ENCODE data around the gene GAR1. TPM values are rescaled to one million over a fixed set of nuclear protein-coding genes. Genes with fewer than 3 reads are reported as not detected.

GAR1 gene
- total RNA-seq, 6 experiments from 2014 or later, result 20.1 to 26.8 (median 24.8) TPM

GRCh38 chr4:109826719-109827118 is 11.2 kb downstream of the GAR1 start:
- no peak overlapping the region for H3K27ac Mint-ChIP-seq
- H3K27me3 Mint-ChIP-seq (ENCODE audit: insufficient read depth), result no peaks in the 10 kb centered on the region; the same call in 1 of the 2 replicates
- no peak overlapping the region for H3K4me3 Mint-ChIP-seq
- DNase-seq, result peak; percentile 23
- 0 out of 2 replicates have a peak, but pooled peaks cover 8% of the 10 kb centered on the region for H3K36me3 Mint-ChIP-seq (ENCODE audit: low read depth)
- H3K9me3 Mint-ChIP-seq, result no peaks in the 10 kb centered on the region
- H3K4me1 Mint-ChIP-seq (ENCODE audit: low read depth), result no peaks in the 10 kb centered on the region
- TF ChIP-seq CTCF (IDR thresholded peaks at IDR 0.05), result peak; percentile 82

- no peak for TF ChIP-seq CTCF (IDR thresholded peaks at IDR 0.05)
- no peaks in the 10 kb centered on the region for H3K9me3 Mint-ChIP-seq
- no peak for DNase-seq
- H3K27ac Mint-ChIP-seq, result no peak within 1 kb of the TSS
- H3K4me3 Mint-ChIP-seq, result no peak within 1 kb of the TSS
- H3K4me1 Mint-ChIP-seq (ENCODE audit: low read depth), result no peaks in the 10 kb centered on the region
- 0 out of 2 replicates have a peak, but pooled peaks cover 8% of the 10 kb centered on the region for H3K36me3 Mint-ChIP-seq (ENCODE audit: low read depth)
- no peaks in the 10 kb centered on the region; the same call in 1 of the 2 replicates for H3K27me3 Mint-ChIP-seq (ENCODE audit: insufficient read depth)
These were observed 12.1 kb downstream of the GAR1 start, which contains the start of gene RRH for GRCh38 chr4:109827672-109828071. Gene RRH, plus strand, starts transcription at chr4:109827972. Its CDS starts 56 bp downstream, at chr4:109828028.

GRCh38 chr4:109833756-109834155 is 18.2 kb downstream of the GAR1 start:
- no peaks in the 10 kb centered on the region; the same call in 1 of the 2 replicates for H3K27me3 Mint-ChIP-seq (ENCODE audit: insufficient read depth)
- no peaks in the 10 kb centered on the region for H3K36me3 Mint-ChIP-seq (ENCODE audit: low read depth)
- no peak overlapping the region for H3K4me3 Mint-ChIP-seq
- H3K27ac Mint-ChIP-seq, result no peak overlapping the region
- DNase-seq, result no peak
- H3K4me1 Mint-ChIP-seq (ENCODE audit: low read depth), result no peaks in the 10 kb centered on the region
- TF ChIP-seq CTCF (IDR thresholded peaks at IDR 0.05), result no peak
- no peaks in the 10 kb centered on the region for H3K9me3 Mint-ChIP-seq

GRCh38 chr4:109836985-109837384 is 21.4 kb downstream of the GAR1 start:
- H3K27ac Mint-ChIP-seq, result no peak overlapping the region
- no peak for TF ChIP-seq CTCF (IDR thresholded peaks at IDR 0.05)
- H3K9me3 Mint-ChIP-seq, result no peaks in the 10 kb centered on the region
- H3K27me3 Mint-ChIP-seq (ENCODE audit: insufficient read depth), result no peaks in the 10 kb centered on the region; the same call in 1 of the 2 replicates
- H3K4me1 Mint-ChIP-seq (ENCODE audit: low read depth), result no peaks in the 10 kb centered on the region
- DNase-seq, result no peak
- H3K4me3 Mint-ChIP-seq, result no peak overlapping the region
- no peaks in the 10 kb centered on the region for H3K36me3 Mint-ChIP-seq (ENCODE audit: low read depth)

- peaks cover 2% of the 10 kb centered on the region; the same call in 1 of the 2 replicates for H3K27me3 Mint-ChIP-seq (ENCODE audit: insufficient read depth)
- H3K27ac Mint-ChIP-seq, result no peak overlapping the region
- H3K4me3 Mint-ChIP-seq, result no peak overlapping the region
- no peak for TF ChIP-seq CTCF (IDR thresholded peaks at IDR 0.05)
- H3K36me3 Mint-ChIP-seq (ENCODE audit: low read depth), result no peaks in the 10 kb centered on the region
- no peak for DNase-seq
- H3K9me3 Mint-ChIP-seq, result no peaks in the 10 kb centered on the region
- H3K4me1 Mint-ChIP-seq (ENCODE audit: low read depth), result no peaks in the 10 kb centered on the region
These were observed 31.0 kb downstream of the GAR1 start for GRCh38 chr4:109846395-109847098.
